BLaER1 treated with 17β-estradiol and CSF1 and Interleukin-3, amounts not matched to agents 10 nM and 100 nM (cell line): ENCODE measurements around the gene ZNF385C.
A peak's percentile ranks its signal among the peaks of the same experiment; 100 is the strongest.

ENCODE experiments used
- H3K27ac ChIP-seq, 11 experiments: shearing (Covaris generic); formaldehyde crosslinking; 2 replicates each; pipeline ENCODE4 v1.8.1; 2022
- H3K27me3 ChIP-seq, 11 experiments: shearing (Covaris generic); formaldehyde crosslinking; 2 replicates each; pipeline ENCODE4 v1.8.1; 2022
- H3K36me3 ChIP-seq, 11 experiments: shearing (Covaris generic); formaldehyde crosslinking; 2 replicates each; pipeline ENCODE4 v1.8.1; 2022
- H3K4me1 ChIP-seq, 10 experiments: shearing (Covaris generic); formaldehyde crosslinking; 2 replicates each; pipeline ENCODE4 v1.8.1; 2022
- H3K4me2 ChIP-seq, 11 experiments: shearing (Covaris generic); formaldehyde crosslinking; 2 replicates each; pipeline ENCODE4 v1.8.1; 2022
- H3K4me3 ChIP-seq, 10 experiments: shearing (Covaris generic); formaldehyde crosslinking; 2 replicates each; pipeline ENCODE4 v1.8.1; 2022
- H3K9ac ChIP-seq, 11 experiments: shearing (Covaris generic); formaldehyde crosslinking; 2 replicates each; pipeline ENCODE4 v1.8.1; 2022
- H3K9me3 ChIP-seq, 11 experiments: shearing (Covaris generic); formaldehyde crosslinking; replicated peaks in 1 of 11; 2 replicates each; pipeline ENCODE4 v1.8.1; 2022
- H4K20me1 ChIP-seq, 11 experiments: shearing (Covaris generic); formaldehyde crosslinking; 2 replicates each; pipeline ENCODE4 v1.8.1; 2022
- Cebpa-rat ChIP-seq, 11 experiments: shearing (Covaris generic); IDR thresholded peaks; 2 replicates each; pipeline ENCODE4 v1.8.1; 2022

ZNF385C gene

DNA sequence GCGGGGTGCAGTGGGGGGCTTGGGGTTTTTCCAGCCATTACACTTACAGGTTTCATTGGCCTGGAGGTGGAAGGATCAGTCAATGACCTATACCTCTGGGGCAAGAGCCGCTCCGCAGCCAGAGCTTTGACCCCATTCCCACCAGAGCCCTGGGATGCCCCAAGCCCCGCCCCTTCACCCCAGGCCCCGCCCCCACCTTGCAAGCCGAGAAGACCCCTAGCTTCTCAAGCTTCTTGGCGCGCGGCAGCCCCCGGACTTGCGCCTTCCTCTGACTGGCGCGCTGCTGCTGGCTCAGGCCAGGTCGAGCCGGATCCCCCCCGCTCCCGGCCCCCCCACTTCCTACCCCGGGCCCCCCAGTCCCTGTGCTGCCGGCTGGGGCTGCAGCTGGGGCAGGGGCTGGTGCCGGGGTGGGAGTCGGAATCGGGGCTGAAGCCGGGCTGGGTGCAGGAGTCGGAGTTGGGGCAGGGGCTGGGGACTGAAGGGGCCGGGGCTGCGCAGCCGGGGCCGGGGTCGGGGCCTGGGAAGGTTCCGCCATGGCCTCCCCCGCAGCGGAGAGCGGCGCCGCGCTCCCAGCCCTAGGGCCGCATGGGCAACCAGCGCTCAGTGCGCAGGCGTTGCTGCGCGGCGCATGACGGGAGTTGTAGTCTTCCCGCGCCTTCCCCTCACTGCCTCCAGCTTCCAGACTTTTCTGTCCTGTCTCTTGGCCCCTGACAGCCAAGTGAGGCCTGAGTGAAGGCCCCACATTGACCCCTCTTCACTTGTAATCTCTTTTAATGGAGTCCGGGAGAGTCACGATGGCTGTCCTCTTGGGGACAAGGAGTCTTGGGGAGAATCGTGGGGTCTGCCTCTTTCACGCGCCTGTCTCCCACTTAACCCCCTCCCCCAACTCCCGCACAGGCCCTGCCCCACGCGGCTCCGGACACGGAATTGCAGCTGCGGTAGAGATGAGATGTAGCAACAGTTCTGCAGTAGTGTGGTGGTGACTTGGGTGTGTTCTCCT lies 22.8 kb upstream of the ZNF385C start, which contains the start of gene KAT2A:
Gene KAT2A, minus strand, starts transcription at position 598 of the 1,000 bp plus-strand sequence. Its CDS starts 63 bp downstream, at position 535.
- H3K4me2 ChIP-seq, result peak within 1 kb of the TSS; percentile 69 to 93 (median 83)
- H3K9me3 ChIP-seq, result no peaks in the 10 kb centered on the region
- H3K4me3 ChIP-seq, result peak within 1 kb of the TSS; percentile 42 to 70 (median 59)
- H4K20me1 ChIP-seq, result peaks cover 0 to 21% (median 0%) of the 10 kb centered on the region in 11 experiments; a peak in 7 of 22 replicates
- peak within 1 kb of the TSS; percentile 59 to 81 (median 73); a peak in 20 of 22 replicates for H3K9ac ChIP-seq
- peaks cover 39 to 73% (median 49%) of the 10 kb centered on the region in 11 experiments for H3K36me3 ChIP-seq
- H3K4me1 ChIP-seq, result peaks cover 15 to 39% (median 29%) of the 10 kb centered on the region in 10 experiments
- no peak for TF ChIP-seq Cebpa-rat (IDR thresholded peaks at IDR 0.05)
- H3K27me3 ChIP-seq, result no peaks in the 10 kb centered on the region
- peak within 1 kb of the TSS in 10 of 11 experiments; percentile 28 to 77 (median 64); a peak in 15 of 22 replicates for H3K27ac ChIP-seq

DNA sequence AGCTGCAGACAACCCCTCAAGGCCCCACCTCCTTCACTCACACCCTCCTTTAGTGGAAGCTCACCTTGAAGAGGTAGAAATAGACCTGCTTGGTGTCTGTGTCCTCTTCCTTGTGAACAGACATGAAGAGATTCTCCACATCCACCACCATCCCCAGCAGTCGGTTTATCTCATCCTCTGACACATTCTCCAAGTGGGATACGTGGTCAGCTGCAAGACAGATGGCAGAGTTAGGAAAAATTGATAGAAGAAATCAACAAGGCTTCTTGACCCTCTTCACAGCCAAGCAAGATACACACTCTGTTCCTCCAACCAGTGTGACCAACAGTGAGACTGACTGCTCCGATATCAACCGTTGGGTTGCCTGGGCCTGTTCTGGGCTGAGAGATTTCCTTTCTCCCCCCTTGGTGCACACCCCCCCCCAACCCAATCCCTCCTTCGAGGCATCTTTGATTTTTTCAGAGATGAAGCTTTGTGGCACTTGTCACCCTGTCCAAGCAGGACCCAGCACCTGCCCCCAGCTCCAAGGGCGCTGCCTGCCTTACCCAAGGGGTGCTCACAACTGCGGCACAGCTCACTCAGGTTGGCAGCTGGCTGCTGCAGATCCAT lies 22.0 kb upstream of the ZNF385C start:
- peaks cover 0 to 14% (median 0%) of the 10 kb centered on the region in 11 experiments; a peak in 7 of 22 replicates for H4K20me1 ChIP-seq
- peaks cover 39 to 73% (median 47%) of the 10 kb centered on the region in 11 experiments for H3K36me3 ChIP-seq
- H3K27ac ChIP-seq, result peak overlapping the region in 4 of 11 experiments; percentile 8 to 75 (median 41); a peak in 5 of 22 replicates
- peaks cover 15 to 39% (median 29%) of the 10 kb centered on the region in 10 experiments for H3K4me1 ChIP-seq
- TF ChIP-seq Cebpa-rat (IDR thresholded peaks at IDR 0.05), result no peak
- H3K4me3 ChIP-seq, result peak overlapping the region; percentile 42 to 70 (median 59)
- H3K4me2 ChIP-seq, result peak overlapping the region; percentile 69 to 93 (median 83)
- H3K27me3 ChIP-seq, result no peaks in the 10 kb centered on the region
- H3K9ac ChIP-seq, result peak overlapping the region; percentile 38 to 81 (median 73); a peak in 19 of 22 replicates
- no peaks in the 10 kb centered on the region for H3K9me3 ChIP-seq

DNA sequence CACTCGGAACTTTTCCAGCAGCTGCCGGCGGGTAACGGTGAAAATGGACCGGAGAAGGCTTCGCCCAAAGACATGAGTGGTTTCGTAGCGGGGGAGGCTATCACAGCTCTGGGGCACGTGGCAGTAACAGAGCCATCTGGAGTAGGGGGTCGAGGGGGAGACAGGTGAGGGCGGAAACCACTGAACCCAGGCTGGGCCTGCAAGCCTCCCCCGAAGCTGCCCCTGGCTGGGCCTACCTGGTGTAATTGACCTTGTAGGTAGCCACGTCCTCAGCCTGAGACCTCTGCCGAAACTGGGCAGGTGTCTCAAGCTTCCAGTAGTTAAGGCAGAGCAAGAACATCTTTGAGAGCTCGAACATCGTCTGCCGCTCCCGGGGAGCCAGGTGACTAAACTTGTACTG lies 21.0 kb upstream of the ZNF385C start:
- H3K9me3 ChIP-seq, result no peaks in the 10 kb centered on the region
- H3K27ac ChIP-seq, result no peak overlapping the region
- H3K4me2 ChIP-seq, result peak overlapping the region in 8 of 11 experiments; percentile 2 to 90 (median 78); a peak in 6 of 22 replicates
- H3K9ac ChIP-seq, result peak overlapping the region in 7 of 11 experiments; percentile 7 to 81 (median 33); a peak in 6 of 22 replicates
- no peak overlapping the region for H3K4me3 ChIP-seq
- H3K36me3 ChIP-seq, result peaks cover 32 to 75% (median 43%) of the 10 kb centered on the region in 11 experiments
- no peaks in the 10 kb centered on the region for H3K27me3 ChIP-seq
- peaks cover 0 to 14% (median 0%) of the 10 kb centered on the region in 11 experiments; a peak in 6 of 22 replicates for H4K20me1 ChIP-seq
- no peak for TF ChIP-seq Cebpa-rat (IDR thresholded peaks at IDR 0.05)
- peaks cover 15 to 41% (median 29%) of the 10 kb centered on the region in 10 experiments for H3K4me1 ChIP-seq

DNA sequence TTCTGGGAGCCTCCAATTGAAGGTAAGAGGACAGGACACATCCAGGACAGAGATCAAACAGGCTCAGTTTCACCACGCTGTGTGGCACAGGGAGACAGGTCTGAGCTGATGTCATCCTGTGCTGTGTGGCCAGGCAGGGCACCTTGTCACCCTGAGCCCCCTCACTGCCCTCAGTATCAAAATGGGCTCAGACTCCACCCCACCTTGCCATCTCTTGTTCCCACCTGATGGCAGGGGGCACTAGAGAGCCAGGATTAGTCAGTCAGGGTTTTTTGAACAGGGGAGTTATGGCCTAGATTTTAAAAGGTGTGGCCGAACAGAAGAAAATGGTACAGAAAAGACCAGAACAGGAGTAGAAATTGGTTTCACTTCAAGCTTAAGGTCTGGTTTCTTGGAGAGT lies 20.3 kb upstream of the ZNF385C start:
- peak overlapping the region in 8 of 11 experiments; percentile 7 to 81 (median 34); a peak in 8 of 22 replicates for H3K9ac ChIP-seq
- no peaks in the 10 kb centered on the region for H3K27me3 ChIP-seq
- H3K9me3 ChIP-seq, result no peaks in the 10 kb centered on the region
- peaks cover 15 to 49% (median 30%) of the 10 kb centered on the region in 10 experiments for H3K4me1 ChIP-seq
- H3K36me3 ChIP-seq, result peaks cover 36 to 79% (median 46%) of the 10 kb centered on the region in 11 experiments
- H3K4me2 ChIP-seq, result peak overlapping the region in 3 of 11 experiments; percentile 2 to 90 (median 83); a peak in 2 of 22 replicates
- no peak overlapping the region for H3K4me3 ChIP-seq
- H3K27ac ChIP-seq, result peak overlapping the region in 1 of 11 experiments; percentile 26; a peak in 2 of 22 replicates
- peaks cover 0 to 14% (median 0%) of the 10 kb centered on the region in 11 experiments; a peak in 6 of 22 replicates for H4K20me1 ChIP-seq
- no peak for TF ChIP-seq Cebpa-rat (IDR thresholded peaks at IDR 0.05)

DNA sequence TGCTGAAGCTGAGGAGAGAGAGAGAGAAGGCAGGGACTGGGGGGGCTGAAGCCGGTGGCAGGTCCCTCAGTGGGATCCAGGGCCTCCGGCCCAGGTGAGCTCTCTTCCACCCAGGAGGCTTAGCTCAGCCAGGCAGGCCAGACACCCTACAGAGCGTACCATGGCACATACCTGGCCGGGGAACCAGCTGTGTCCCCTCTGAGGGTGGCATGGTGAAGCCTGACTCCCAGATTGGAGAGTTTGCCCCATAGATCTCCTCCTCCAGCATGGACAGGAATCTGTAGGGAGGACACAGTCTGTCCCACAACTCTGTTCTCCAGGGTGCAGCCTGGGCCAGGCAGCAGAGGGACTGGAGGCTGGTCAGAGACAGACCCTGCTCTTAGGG lies 19.8 kb upstream of the ZNF385C start:
- Histone ChIP-seq H3K4me1 (peaks cover 19 to 53% (median 34%) of the 10 kb centered on the region in 10 experiments), H3K36me3 (peaks cover 38 to 79% (median 47%) of the 10 kb centered on the region in 11 experiments), H3K9ac (peak overlapping the region in 6 of 11 experiments; percentile 8 to 80 (median 34); a peak in 5 of 22 replicates), H3K4me3 (no peak overlapping the region), H3K27ac (peak overlapping the region in 1 of 11 experiments; percentile 26; a peak in 2 of 22 replicates), H3K9me3 (no peaks in the 10 kb centered on the region), H3K4me2 (peak overlapping the region in 1 of 11 experiments; percentile 83; a peak in 1 of 22 replicates), H4K20me1 (peaks cover 0 to 14% (median 0%) of the 10 kb centered on the region in 11 experiments; a peak in 6 of 22 replicates), H3K27me3 (no peaks in the 10 kb centered on the region)
- TF ChIP-seq Cebpa-rat (IDR thresholded peaks at IDR 0.05), result no peak

DNA sequence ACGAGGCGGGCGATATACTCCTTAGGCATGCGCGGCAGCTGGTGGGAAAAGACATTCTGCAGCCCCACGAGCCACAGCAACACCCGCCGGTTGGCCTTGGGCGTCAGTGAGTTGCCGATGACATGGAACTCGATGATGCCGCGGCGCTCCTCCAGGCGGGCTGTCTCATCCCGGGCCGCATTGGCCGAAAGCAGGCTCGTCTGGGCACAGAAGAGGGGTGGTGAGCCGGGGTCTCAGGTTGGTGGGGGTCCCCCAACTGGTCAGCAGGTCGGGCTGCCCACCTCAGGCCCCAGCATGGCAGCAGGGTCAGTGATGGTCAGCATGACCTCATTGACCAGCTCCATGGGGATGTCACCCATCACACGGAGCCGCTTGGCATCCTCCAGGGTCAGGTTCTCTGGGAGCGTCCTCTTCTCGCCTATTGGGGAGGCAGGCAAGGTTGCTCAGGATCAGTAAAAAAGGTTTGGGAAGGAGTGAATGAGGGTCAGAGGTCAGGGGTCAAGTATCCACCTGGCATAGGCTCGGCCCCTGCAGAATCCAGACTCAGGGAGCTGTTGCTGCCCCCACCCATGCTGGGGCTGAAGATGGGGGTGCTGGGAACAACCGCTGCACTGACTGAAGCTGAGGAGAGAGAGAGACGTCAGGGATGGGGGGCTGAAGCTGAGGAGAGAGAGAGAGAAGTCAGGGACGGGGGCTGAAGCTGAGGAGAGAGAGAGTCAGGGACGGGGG lies 19.3 kb upstream of the ZNF385C start:
- Histone ChIP-seq H3K4me2 (no peak overlapping the region), H3K9me3 (no peaks in the 10 kb centered on the region), H3K4me1 (peaks cover 24 to 58% (median 39%) of the 10 kb centered on the region in 10 experiments), H3K9ac (peak overlapping the region in 2 of 11 experiments; percentile 8 to 29; a peak in 3 of 22 replicates), H4K20me1 (peaks cover 0 to 12% (median 0%) of the 10 kb centered on the region in 11 experiments; a peak in 6 of 22 replicates), H3K27me3 (no peaks in the 10 kb centered on the region), H3K27ac (no peak overlapping the region), H3K4me3 (no peak overlapping the region), H3K36me3 (peaks cover 33 to 77% (median 42%) of the 10 kb centered on the region in 11 experiments)
- no peak for TF ChIP-seq Cebpa-rat (IDR thresholded peaks at IDR 0.05)

DNA sequence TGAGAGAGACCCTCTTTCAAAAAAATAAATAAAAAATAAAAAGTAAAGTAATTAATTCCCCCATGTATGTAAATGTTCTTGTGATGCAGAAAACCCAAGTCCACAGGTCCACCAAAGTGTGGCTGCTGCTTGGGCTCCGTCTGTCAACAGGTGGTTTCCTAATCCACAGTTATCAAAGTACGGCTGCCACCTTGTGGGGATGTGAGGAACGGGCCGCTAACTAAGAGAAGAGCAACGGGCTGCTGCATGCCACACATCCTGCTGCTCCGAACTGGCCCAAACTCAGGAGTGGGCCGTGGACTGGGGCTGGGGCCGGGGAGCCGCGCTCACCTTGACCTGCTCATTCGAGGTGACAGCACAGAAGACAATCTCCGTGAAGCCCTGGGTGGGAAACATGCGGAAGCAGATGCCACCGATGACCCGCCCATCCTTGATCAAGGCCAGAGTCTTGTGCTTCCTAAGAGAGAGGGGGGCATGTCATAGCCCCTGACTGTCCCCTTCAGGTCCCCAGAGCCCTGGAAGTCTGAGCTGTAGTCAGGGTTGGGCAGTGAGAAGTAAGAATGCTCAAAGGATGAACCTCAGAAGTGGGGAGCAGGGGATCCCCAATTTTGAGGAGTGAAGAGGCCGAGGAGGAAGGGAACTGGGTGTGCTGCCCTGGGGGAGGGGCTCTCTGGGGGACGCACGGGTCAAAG lies 18.6 kb upstream of the ZNF385C start:
- Histone ChIP-seq H3K9me3 (no peaks in the 10 kb centered on the region), H3K4me2 (peak overlapping the region in 1 of 11 experiments; percentile 29; a peak in 1 of 22 replicates), H3K4me1 (peaks cover 29 to 57% (median 44%) of the 10 kb centered on the region in 10 experiments), H3K4me3 (no peak overlapping the region), H3K27me3 (no peaks in the 10 kb centered on the region), H3K9ac (peak overlapping the region in 1 of 11 experiments; percentile 18; a peak in 1 of 22 replicates), H4K20me1 (peaks cover 0 to 9% (median 0%) of the 10 kb centered on the region in 11 experiments; a peak in 6 of 22 replicates), H3K27ac (no peak overlapping the region), H3K36me3 (peaks cover 27 to 70% (median 36%) of the 10 kb centered on the region in 11 experiments)
- TF ChIP-seq Cebpa-rat (IDR thresholded peaks at IDR 0.05), result no peak
